AG09319 (cell line): Measurements from ENCODE around the gene PGF.

Experiments
- DNase-seq: peaks from one replicate; pipeline ENCODE4 v3.0.0-alpha.2; 2010; ENCODE audit warnings: low read depth; ENCODE audit errors: extremely low read depth
- CTCF ChIP-seq: IDR thresholded peaks from 2 replicates; pipeline ENCODE4 v1.5.1; 2011; ENCODE audit warnings: low read depth, mild to moderate bottlenecking, inconsistent platforms, low read length, moderate library complexity

Gene PGF

GRCh38 chr14:74891870-74892269 lies 63.5 kb downstream of the PGF start:
- no peak for TF ChIP-seq CTCF
- no peak for DNase-seq
